Vagina (tissue), 2 donors: Measurements from ENCODE around the gene LIMCH1. TPM values are rescaled to one million over a fixed set of nuclear protein-coding genes. Genes with fewer than 3 reads are reported as not detected.

Experiments
- DNase-seq, 2 donors: peaks; one replicate each; pipeline ENCODE4 v3.0.0-alpha.2; 2017; ENCODE audit errors: extremely low spot score in 2 of 2
- H3K27ac ChIP-seq: fragments of 200-600 bp; sonication (generic); one replicate; pipeline ENCODE4 v1.5.1; 2019
- H3K27me3 ChIP-seq: fragments of 200-600 bp; sonication (generic); one replicate; pipeline ENCODE4 v1.5.1; 2019
- H3K36me3 ChIP-seq, 2 donors: fragments of 200-600 bp; sonication (generic); one replicate each; pipeline ENCODE4 v1.5.1; 2017 to 2019
- H3K4me1 ChIP-seq: fragments of 200-600 bp; sonication (generic); one replicate; pipeline ENCODE4 v1.5.1; 2019
- H3K4me3 ChIP-seq, 2 donors: fragments of 200-600 bp; sonication (generic); 1 replicate in 1 of 2; 2 replicates in 1 of 2; pipeline ENCODE4 v1.5.1; 2016 to 2019
- H3K9me3 ChIP-seq: fragments of 200-600 bp; sonication (generic); one replicate; pipeline ENCODE4 v1.5.1; 2019
- CTCF ChIP-seq, 3 experiments: fragments of 450-650 bp in 2 of 3; fragments of 200-600 bp in 1 of 3; sonication (generic) in 1 of 3; IDR thresholded peaks; one replicate each; pipeline ENCODE4 v1.5.1; 2017 to 2019; ENCODE audit warnings: antibody characterized with exemption in 3 of 3, mild to moderate bottlenecking in 2 of 3, moderate library complexity in 2 of 3
- POLR2A ChIP-seq, 2 donors: fragments of 450-650 bp; IDR thresholded peaks; one replicate each; pipeline ENCODE4 v1.6.1; 2017; ENCODE audit warnings: antibody characterized with exemption in 2 of 2, mild to moderate bottlenecking in 2 of 2, moderate library complexity in 2 of 2
- POLR2AphosphoS5 ChIP-seq, 2 donors: sonication (generic); formaldehyde crosslinking; IDR thresholded peaks; one replicate each; pipeline ENCODE4 v1.9.0; 2017; ENCODE audit warnings: antibody characterized with exemption in 2 of 2, mild to moderate bottlenecking in 2 of 2, low read depth in 1 of 2; ENCODE audit not compliant: insufficient read depth in 1 of 2
- intact Hi-C: fragments of 100-400 bp; cut with DNase I; formaldehyde crosslinking; loops from one replicate; pipeline ENCODE4 v1.15.1; 2023
- total RNA-seq: library from RNA; depleted of rRNA; stranded (reverse); fragments of >200 nt; gene quantifications from one replicate; pipeline ENCODE4 v1.2.3, GENCODE V29; 2016

LIMCH1 gene
- total RNA-seq, 1 donor from 2014 or later: 17.9 TPM

GRCh38 chr4:41517747-41518146 is 20.2 kb upstream of the LIMCH1 start:
- no peaks in the 10 kb centered on the region for H3K4me1 ChIP-seq
- H3K4me3 ChIP-seq: no peak overlapping the region
- TF ChIP-seq POLR2A (IDR thresholded peaks at IDR 0.05) (no peak), POLR2AphosphoS5 (IDR thresholded peaks at IDR 0.05; ENCODE audit: insufficient read depth in 1 of 2, low read depth in 1 of 2) (no peak), CTCF (IDR thresholded peaks at IDR 0.05) (no peak)
- intact Hi-C loops: no loop called here
- no peaks in the 10 kb centered on the region for H3K9me3 ChIP-seq
- no peak overlapping the region for H3K27ac ChIP-seq
- H3K36me3 ChIP-seq: no peaks in the 10 kb centered on the region
- no peak for DNase-seq
- no peaks in the 10 kb centered on the region for H3K27me3 ChIP-seq

GRCh38 chr4:41524425-41524824 is 13.5 kb upstream of the LIMCH1 start:
- DNase-seq: no peak
- H3K36me3 ChIP-seq: no peaks in the 10 kb centered on the region
- H3K4me1 ChIP-seq: no peaks in the 10 kb centered on the region
- H3K27ac ChIP-seq: no peak overlapping the region
- no peaks in the 10 kb centered on the region for H3K27me3 ChIP-seq
- no peak overlapping the region for H3K4me3 ChIP-seq
- H3K9me3 ChIP-seq: no peaks in the 10 kb centered on the region
- TF ChIP-seq CTCF (IDR thresholded peaks at IDR 0.05) (no peak), POLR2A (IDR thresholded peaks at IDR 0.05) (no peak)
- intact Hi-C loops: no loop called here

- no peak for DNase-seq
- intact Hi-C loops: no loop called here
- H3K4me1 ChIP-seq: no peaks in the 10 kb centered on the region
- H3K36me3 ChIP-seq: no peaks in the 10 kb centered on the region
- H3K27ac ChIP-seq: no peak overlapping the region
- H3K9me3 ChIP-seq: no peaks in the 10 kb centered on the region
- no peaks in the 10 kb centered on the region for H3K27me3 ChIP-seq
- no peak for TF ChIP-seq CTCF (IDR thresholded peaks at IDR 0.05)
- no peak for TF ChIP-seq POLR2AphosphoS5 (IDR thresholded peaks at IDR 0.05; ENCODE audit: insufficient read depth in 1 of 2, low read depth in 1 of 2)
- no peak for TF ChIP-seq POLR2A (IDR thresholded peaks at IDR 0.05)
- no peak overlapping the region for H3K4me3 ChIP-seq
These were observed 12.8 kb upstream of the LIMCH1 start for GRCh38 chr4:41525129-41525528.

- TF ChIP-seq POLR2A (IDR thresholded peaks at IDR 0.05) (no peak), POLR2AphosphoS5 (IDR thresholded peaks at IDR 0.05; ENCODE audit: insufficient read depth in 1 of 2, low read depth in 1 of 2) (no peak), CTCF (IDR thresholded peaks at IDR 0.05) (no peak)
- no peak overlapping the region for H3K4me3 ChIP-seq
- H3K27me3 ChIP-seq: no peaks in the 10 kb centered on the region
- H3K36me3 ChIP-seq: no peaks in the 10 kb centered on the region
- H3K27ac ChIP-seq: no peak overlapping the region
- DNase-seq: no peak
- no peaks in the 10 kb centered on the region for H3K9me3 ChIP-seq
- intact Hi-C loops: no loop called here
- H3K4me1 ChIP-seq: no peaks in the 10 kb centered on the region
These were observed 11.3 kb upstream of the LIMCH1 start for GRCh38 chr4:41526628-41527027.

GRCh38 chr4:41528512-41529205 is 9.3 kb upstream of the LIMCH1 start:
- Histone ChIP-seq H3K27me3 (no peaks in the 10 kb centered on the region), H3K4me3 (no peak overlapping the region), H3K36me3 (no peaks in the 10 kb centered on the region), H3K27ac (no peak overlapping the region), H3K4me1 (no peaks in the 10 kb centered on the region), H3K9me3 (no peaks in the 10 kb centered on the region)
- TF ChIP-seq POLR2A (IDR thresholded peaks at IDR 0.05) (no peak), POLR2AphosphoS5 (IDR thresholded peaks at IDR 0.05; ENCODE audit: insufficient read depth in 1 of 2, low read depth in 1 of 2) (no peak), CTCF (IDR thresholded peaks at IDR 0.05) (no peak)
- DNase-seq: no peak
- intact Hi-C loops: no loop called here
